ENCODE results near the gene SIK3.

DNA sequence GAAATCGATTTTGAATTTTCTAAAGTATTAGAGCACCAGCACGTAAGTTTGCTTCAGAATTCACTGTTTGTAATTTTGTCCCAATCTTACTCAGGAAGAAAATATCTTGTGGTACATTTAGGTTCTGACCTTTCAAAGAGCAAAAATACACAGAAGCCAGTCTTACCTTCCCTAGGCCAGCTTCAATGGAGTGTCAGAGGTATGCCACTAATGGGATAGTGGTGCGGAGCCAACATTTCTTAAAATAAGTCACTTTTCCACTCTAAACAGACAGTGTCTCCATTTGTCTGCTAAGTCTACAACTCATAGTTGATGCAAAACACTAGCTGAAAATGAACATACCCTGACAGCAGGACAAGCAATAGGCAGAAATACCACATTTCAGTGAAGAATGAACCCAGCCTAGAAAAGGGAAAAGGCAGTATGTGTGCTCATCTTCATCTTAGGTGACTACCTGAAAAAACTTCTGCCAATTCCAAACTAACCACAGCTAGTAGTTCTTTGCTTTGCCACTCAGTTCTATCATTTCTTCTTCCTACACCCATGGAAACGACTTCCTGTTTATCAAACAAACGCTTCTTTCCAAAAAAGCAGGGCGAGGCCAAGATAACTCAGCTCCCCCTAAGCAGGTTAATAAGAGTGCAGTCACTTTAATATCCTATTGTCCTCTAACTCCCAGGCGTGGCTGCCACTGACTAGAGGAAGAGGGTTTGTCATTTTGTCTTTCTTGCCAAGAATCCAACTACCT is 166.8 kb downstream of the SIK3 start:
- TF ChIP-seq, protein P1, sequence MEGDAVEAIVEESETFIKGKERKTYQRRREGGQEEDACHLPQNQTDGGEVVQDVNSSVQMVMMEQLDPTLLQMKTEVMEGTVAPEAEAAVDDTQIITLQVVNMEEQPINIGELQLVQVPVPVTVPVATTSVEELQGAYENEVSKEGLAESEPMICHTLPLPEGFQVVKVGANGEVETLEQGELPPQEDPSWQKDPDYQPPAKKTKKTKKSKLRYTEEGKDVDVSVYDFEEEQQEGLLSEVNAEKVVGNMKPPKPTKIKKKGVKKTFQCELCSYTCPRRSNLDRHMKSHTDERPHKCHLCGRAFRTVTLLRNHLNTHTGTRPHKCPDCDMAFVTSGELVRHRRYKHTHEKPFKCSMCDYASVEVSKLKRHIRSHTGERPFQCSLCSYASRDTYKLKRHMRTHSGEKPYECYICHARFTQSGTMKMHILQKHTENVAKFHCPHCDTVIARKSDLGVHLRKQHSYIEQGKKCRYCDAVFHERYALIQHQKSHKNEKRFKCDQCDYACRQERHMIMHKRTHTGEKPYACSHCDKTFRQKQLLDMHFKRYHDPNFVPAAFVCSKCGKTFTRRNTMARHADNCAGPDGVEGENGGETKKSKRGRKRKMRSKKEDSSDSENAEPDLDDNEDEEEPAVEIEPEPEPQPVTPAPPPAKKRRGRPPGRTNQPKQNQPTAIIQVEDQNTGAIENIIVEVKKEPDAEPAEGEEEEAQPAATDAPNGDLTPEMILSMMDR (IDR thresholded peaks at IDR 0.05) = no peak
- TF ChIP-seq POLR2A (IDR thresholded peaks at IDR 0.05) = no peak

Measured in adrenal gland (tissue), 5 donors.